ENCODE data around the gene PKN2.

The PKN2 gene

GRCh38 chr1:88680471-88680870 is 3.6 kb upstream of the PKN2 start:
- peaks cover 21% of the 10 kb centered on the region for H3K79me2 ChIP-seq (ENCODE audit: insufficient read depth, low read length)
- H4K20me1 ChIP-seq (ENCODE audit: insufficient read depth, low read length, poor library complexity, severe bottlenecking) = peaks cover 6% of the 10 kb centered on the region
- peaks cover 11% of the 10 kb centered on the region for H3K4me1 ChIP-seq (ENCODE audit: insufficient read depth, low read length, poor library complexity, severe bottlenecking)
- H3K9me2 ChIP-seq (replicated peaks; ENCODE audit: low read depth, low read length) = no peaks in the 10 kb centered on the region
- no peak overlapping the region for H2AFZ ChIP-seq (ENCODE audit: low read length)
- no peak overlapping the region for H3K4me3 ChIP-seq (ENCODE audit: low read length, poor library complexity, severe bottlenecking)
- H3K4me2 ChIP-seq (ENCODE audit: low read depth, low read length, poor library complexity, severe bottlenecking) = no peak overlapping the region
- no peaks in the 10 kb centered on the region for H3K9me3 ChIP-seq (ENCODE audit: insufficient read depth, low read depth, low read length)
- H3K9ac ChIP-seq (ENCODE audit: low read depth, low read length, poor library complexity, severe bottlenecking) = no peak overlapping the region
- H3F3A ChIP-seq (ENCODE audit: low read depth) = peaks cover 5% of the 10 kb centered on the region; the same call in 1 of the 2 replicates
- no peaks in the 10 kb centered on the region for H3K27me3 ChIP-seq (ENCODE audit: insufficient read depth, low read length, poor library complexity, severe bottlenecking)
- H3K36me3 ChIP-seq (ENCODE audit: insufficient read depth, low read length) = no peaks in the 10 kb centered on the region
- TF ChIP-seq EZH2phosphoT487 (IDR thresholded peaks at IDR 0.05; ENCODE audit: borderline replicate concordance) (no peak), CTCF (conservative IDR thresholded peaks at IDR 0.05; ENCODE audit: low read length) (no peak)

- Histone ChIP-seq H3K27me3 (ENCODE audit: insufficient read depth, low read length, poor library complexity, severe bottlenecking) (no peaks in the 10 kb centered on the region), H2AFZ (ENCODE audit: low read length) (no peak overlapping the region), H3K4me3 (ENCODE audit: low read length, poor library complexity, severe bottlenecking) (no peak overlapping the region), H3K9ac (ENCODE audit: low read depth, low read length, poor library complexity, severe bottlenecking) (no peak overlapping the region), H3K79me2 (ENCODE audit: insufficient read depth, low read length) (peaks cover 27% of the 10 kb centered on the region), H3K4me1 (ENCODE audit: insufficient read depth, low read length, poor library complexity, severe bottlenecking) (peaks cover 11% of the 10 kb centered on the region), H3K4me2 (ENCODE audit: low read depth, low read length, poor library complexity, severe bottlenecking) (no peak overlapping the region), H3F3A (ENCODE audit: low read depth) (peaks cover 5% of the 10 kb centered on the region; the same call in 1 of the 2 replicates), H3K9me2 (replicated peaks; ENCODE audit: low read depth, low read length) (no peaks in the 10 kb centered on the region), H3K36me3 (ENCODE audit: insufficient read depth, low read length) (no peaks in the 10 kb centered on the region), H3K9me3 (ENCODE audit: insufficient read depth, low read depth, low read length) (no peaks in the 10 kb centered on the region), H4K20me1 (ENCODE audit: insufficient read depth, low read length, poor library complexity, severe bottlenecking) (peaks cover 12% of the 10 kb centered on the region)
- no peak for TF ChIP-seq EZH2phosphoT487 (IDR thresholded peaks at IDR 0.05; ENCODE audit: borderline replicate concordance)
- no peak for TF ChIP-seq CTCF (conservative IDR thresholded peaks at IDR 0.05; ENCODE audit: low read length)
Measured at GRCh38 chr1:88680911-88681622, 3.0 kb upstream of the PKN2 start.

- peaks cover 5% of the 10 kb centered on the region; the same call in 1 of the 2 replicates for H3F3A ChIP-seq (ENCODE audit: low read depth)
- H3K79me2 ChIP-seq (ENCODE audit: insufficient read depth, low read length) = peaks cover 63% of the 10 kb centered on the region
- H3K9me2 ChIP-seq (replicated peaks; ENCODE audit: low read depth, low read length) = no peaks in the 10 kb centered on the region
- H3K27me3 ChIP-seq (ENCODE audit: insufficient read depth, low read length, poor library complexity, severe bottlenecking) = no peaks in the 10 kb centered on the region
- H2AFZ ChIP-seq (ENCODE audit: low read length) = peak overlapping the region; percentile 95
- peak overlapping the region; percentile 94 for H3K9ac ChIP-seq (ENCODE audit: low read depth, low read length, poor library complexity, severe bottlenecking)
- peak overlapping the region; percentile 87 for H3K4me2 ChIP-seq (ENCODE audit: low read depth, low read length, poor library complexity, severe bottlenecking)
- peak overlapping the region; percentile 94 for H3K4me3 ChIP-seq (ENCODE audit: low read length, poor library complexity, severe bottlenecking)
- H4K20me1 ChIP-seq (ENCODE audit: insufficient read depth, low read length, poor library complexity, severe bottlenecking) = peaks cover 48% of the 10 kb centered on the region
- no peaks in the 10 kb centered on the region for H3K36me3 ChIP-seq (ENCODE audit: insufficient read depth, low read length)
- no peaks in the 10 kb centered on the region for H3K9me3 ChIP-seq (ENCODE audit: insufficient read depth, low read depth, low read length)
- H3K4me1 ChIP-seq (ENCODE audit: insufficient read depth, low read length, poor library complexity, severe bottlenecking) = peaks cover 38% of the 10 kb centered on the region
- TF ChIP-seq CTCF (conservative IDR thresholded peaks at IDR 0.05; ENCODE audit: low read length) = peak; percentile 42; the same call in 1 of the 2 replicates
- TF ChIP-seq EZH2phosphoT487 (IDR thresholded peaks at IDR 0.05; ENCODE audit: borderline replicate concordance) = no peak
Measured at GRCh38 chr1:88684482-88685258, 597 bp downstream of the PKN2 start.
